Duodenal mucosa (tissue), 2 donors: Measurements from ENCODE around the gene ZC3H15.
"Not testable (repeated sequence)": the region's sequence is repeated elsewhere in the genome, so short reads cannot be mapped to it uniquely, and the experiment has no call there.

Experiments
- H3K27ac ChIP-seq: one replicate; pipeline ENCODE4 v1.7.0; 2013; ENCODE audit warnings: low read depth, low read length
- H3K27me3 ChIP-seq, 2 donors: one replicate each; pipeline ENCODE4 v1.7.0; 2013; ENCODE audit warnings: low read length in 2 of 2, control low read depth in 1 of 2; ENCODE audit not compliant: insufficient read depth in 2 of 2, control insufficient read depth in 1 of 2
- H3K36me3 ChIP-seq, 2 donors: one replicate each; pipeline ENCODE4 v1.7.0; 2013; ENCODE audit warnings: low read length in 2 of 2, control low read depth in 1 of 2; ENCODE audit not compliant: insufficient read depth in 2 of 2, control insufficient read depth in 1 of 2
- H3K4me1 ChIP-seq, 2 donors: one replicate each; pipeline ENCODE4 v1.7.0; 2013; ENCODE audit warnings: low read length in 2 of 2, control low read depth in 1 of 2; ENCODE audit not compliant: insufficient read depth in 2 of 2, control insufficient read depth in 1 of 2
- H3K4me3 ChIP-seq, 2 donors: one replicate each; pipeline ENCODE4 v1.7.0; 2013; ENCODE audit warnings: low read length in 2 of 2, low read depth in 1 of 2
- H3K9ac ChIP-seq, 2 donors: one replicate each; pipeline ENCODE4 v1.7.0; 2013; ENCODE audit warnings: low read length in 2 of 2, low read depth in 1 of 2
- H3K9me3 ChIP-seq, 2 donors: one replicate each; pipeline ENCODE4 v1.7.0; 2013; ENCODE audit warnings: low read length in 2 of 2, control low read depth in 1 of 2; ENCODE audit not compliant: control insufficient read depth in 1 of 2

Gene ZC3H15

GRCh38 chr2:186485871-186486650 lies at the start of gene ZC3H15:
ZC3H15 (plus strand) TSS chr2:186486260; CDS start chr2:186486383, 123 bp downstream.
- Histone ChIP-seq H3K36me3 (no peaks in the 10 kb centered on the region), H3K27ac (peak within 1 kb of the TSS; percentile 82), H3K9ac (peak within 1 kb of the TSS; percentile 91 to 92), H3K9me3 (no peaks in the 10 kb centered on the region), H3K4me3 (peak within 1 kb of the TSS; percentile 96 to 99), H3K4me1 (peaks cover 36 to 41% of the 10 kb centered on the region in 2 donors), H3K27me3 (no peaks in the 10 kb centered on the region)

GRCh38 chr2:186437719-186438118 lies 48.3 kb upstream of the ZC3H15 start:
- Histone ChIP-seq H3K4me1 (no peaks in the 10 kb centered on the region), H3K9me3 (peaks cover 5 to 10% of the 10 kb centered on the region in 2 donors), H3K4me3 (no peak overlapping the region), H3K27ac (no peak overlapping the region), H3K9ac (no peak overlapping the region), H3K36me3 (peaks cover 0 to 9% of the 10 kb centered on the region in 2 donors), H3K27me3 (no peaks in the 10 kb centered on the region)

GRCh38 chr2:186439673-186440095 lies 46.4 kb upstream of the ZC3H15 start:
- H3K27ac ChIP-seq, H3K4me3 ChIP-seq, H3K9ac ChIP-seq: not testable (repeated sequence)

DNA sequence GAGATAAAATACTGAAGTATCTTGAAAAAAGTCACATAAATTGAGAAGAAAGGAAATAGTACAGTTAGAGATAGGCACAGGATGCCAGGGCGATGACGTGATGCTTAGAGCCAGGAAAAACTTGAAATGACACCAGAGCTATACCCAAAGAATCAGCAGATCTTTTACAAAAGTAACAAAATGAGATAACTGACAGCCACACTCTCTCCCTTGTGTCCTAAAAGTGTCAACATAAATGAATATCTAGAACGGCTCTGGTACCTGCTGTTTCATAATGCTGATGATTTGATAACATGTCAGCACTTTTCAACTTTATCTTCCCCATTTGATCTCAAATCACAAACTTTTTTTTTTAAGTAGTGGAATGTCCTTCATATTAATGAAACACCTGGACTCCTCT lies 45.6 kb upstream of the ZC3H15 start:
- H3K36me3 ChIP-seq: peaks cover 0 to 3% of the 10 kb centered on the region in 2 donors
- H3K27ac ChIP-seq: no peak overlapping the region
- peaks cover 5 to 10% of the 10 kb centered on the region in 2 donors for H3K9me3 ChIP-seq
- H3K9ac ChIP-seq: no peak overlapping the region
- peaks cover 0 to 6% of the 10 kb centered on the region in 2 donors for H3K4me1 ChIP-seq
- no peaks in the 10 kb centered on the region for H3K27me3 ChIP-seq
- no peak overlapping the region for H3K4me3 ChIP-seq

More at GRCh38 chr2:186439673-186440095, 46.4 kb upstream of the ZC3H15 start:
- not testable (repeated sequence) for H3K36me3 ChIP-seq, H3K27me3 ChIP-seq, H3K4me1 ChIP-seq
- peaks cover 5 to 10% of the 10 kb centered on the region in 2 donors for H3K9me3 ChIP-seq

DNA sequence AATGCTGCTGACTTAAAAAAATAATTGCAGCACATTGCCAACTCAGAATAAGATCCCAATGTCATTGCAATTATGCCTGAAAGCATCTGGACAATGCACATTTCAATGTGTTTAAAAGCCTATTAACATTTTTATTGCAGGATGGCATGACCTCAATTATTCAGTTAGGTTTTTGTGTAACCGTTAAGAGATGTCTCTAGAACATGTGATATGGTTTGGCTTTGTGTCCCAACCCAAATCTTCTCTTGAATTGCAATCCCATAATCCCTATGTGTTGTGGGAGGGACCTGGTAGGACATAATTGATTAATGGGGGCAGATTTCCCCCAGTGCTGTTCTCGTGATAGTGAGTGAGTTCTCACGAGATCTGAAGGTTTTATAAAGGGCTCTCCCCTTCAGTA lies 43.2 kb upstream of the ZC3H15 start:
- peaks cover 0 to 6% of the 10 kb centered on the region in 2 donors for H3K4me1 ChIP-seq
- no peak overlapping the region for H3K4me3 ChIP-seq
- no peak overlapping the region for H3K27ac ChIP-seq
- H3K9me3 ChIP-seq: peaks cover under 1 to 6% of the 10 kb centered on the region in 2 donors
- H3K36me3 ChIP-seq: no peaks in the 10 kb centered on the region
- H3K9ac ChIP-seq: no peak overlapping the region
- H3K27me3 ChIP-seq: no peaks in the 10 kb centered on the region

- H3K9me3 ChIP-seq: no peaks in the 10 kb centered on the region
- no peaks in the 10 kb centered on the region for H3K36me3 ChIP-seq
Measured at GRCh38 chr2:186443851-186444250, 42.2 kb upstream of the ZC3H15 start.

GRCh38 chr2:186445506-186445905 lies 40.6 kb upstream of the ZC3H15 start:
- Histone ChIP-seq H3K36me3 (no peaks in the 10 kb centered on the region), H3K9ac (no peak overlapping the region), H3K4me3 (no peak overlapping the region), H3K9me3 (no peaks in the 10 kb centered on the region), H3K27me3 (no peaks in the 10 kb centered on the region), H3K27ac (no peak overlapping the region), H3K4me1 (peaks cover 0 to 6% of the 10 kb centered on the region in 2 donors)

More at GRCh38 chr2:186443851-186444250, 42.2 kb upstream of the ZC3H15 start:
- Histone ChIP-seq H3K27me3 (no peaks in the 10 kb centered on the region), H3K27ac (no peak overlapping the region), H3K4me3 (no peak overlapping the region), H3K4me1 (peaks cover 0 to 6% of the 10 kb centered on the region in 2 donors), H3K9ac (no peak overlapping the region)

- no peaks in the 10 kb centered on the region for H3K36me3 ChIP-seq
- H3K9me3 ChIP-seq: no peaks in the 10 kb centered on the region
- H3K9ac ChIP-seq: no peak overlapping the region
- peaks cover 0 to 12% of the 10 kb centered on the region in 2 donors for H3K4me1 ChIP-seq
- no peak overlapping the region for H3K4me3 ChIP-seq
- no peak overlapping the region for H3K27ac ChIP-seq
- no peaks in the 10 kb centered on the region for H3K27me3 ChIP-seq
Measured at GRCh38 chr2:186455613-186456012, 30.4 kb upstream of the ZC3H15 start.

GRCh38 chr2:186456941-186457340 lies 29.1 kb upstream of the ZC3H15 start:
- no peak overlapping the region for H3K9ac ChIP-seq

DNA sequence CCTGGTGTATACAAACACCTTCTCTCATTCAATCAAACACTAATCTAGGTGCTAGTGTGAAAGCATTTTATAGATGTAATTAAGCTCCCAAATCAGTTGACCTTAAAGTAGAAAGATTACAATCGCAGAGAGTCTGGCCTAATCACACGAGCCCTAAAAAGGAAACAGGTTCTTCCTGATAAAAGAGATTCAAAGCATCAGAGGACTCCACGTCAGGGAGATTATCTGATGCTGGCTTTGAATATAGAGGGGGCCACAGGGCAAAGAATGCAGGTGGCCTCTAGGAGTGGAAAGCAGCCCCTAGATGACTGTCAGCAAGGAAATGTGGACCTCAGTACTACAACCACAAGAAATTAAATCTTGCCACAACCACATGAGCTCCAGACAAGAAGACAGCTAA lies 28.2 kb upstream of the ZC3H15 start:
- Histone ChIP-seq H3K4me3 (no peak overlapping the region), H3K4me1 (peaks cover 0 to 12% of the 10 kb centered on the region in 2 donors), H3K27me3 (no peaks in the 10 kb centered on the region), H3K9me3 (no peaks in the 10 kb centered on the region), H3K9ac (no peak overlapping the region), H3K27ac (no peak overlapping the region), H3K36me3 (no peaks in the 10 kb centered on the region)

More at GRCh38 chr2:186456941-186457340, 29.1 kb upstream of the ZC3H15 start:
- Histone ChIP-seq H3K27ac (no peak overlapping the region), H3K27me3 (no peaks in the 10 kb centered on the region), H3K9me3 (no peaks in the 10 kb centered on the region), H3K4me3 (no peak overlapping the region), H3K36me3 (no peaks in the 10 kb centered on the region), H3K4me1 (peaks cover 0 to 12% of the 10 kb centered on the region in 2 donors)
